OCI-LY1 (cell line): ENCODE measurements around the gene NKAIN4.

Source experiments
- H2AFZ ChIP-seq: fragments of 200-600 bp; sonication (generic), shearing (Covaris generic); 2 replicates; pipeline ENCODE4 v1.6.0; 2014; ENCODE audit warnings: antibody characterized with exemption, mild to moderate bottlenecking, low read length
- H3F3A ChIP-seq: fragments of 200-600 bp; sonication (generic), shearing (Covaris generic); 2 replicates; pipeline ENCODE4 v1.6.0; 2014; ENCODE audit warnings: mild to moderate bottlenecking, antibody characterized with exemption, low read length, moderate library complexity; ENCODE audit not compliant: insufficient read depth
- H3K27ac ChIP-seq: fragments of 200-600 bp; sonication (generic); 2 replicates; pipeline ENCODE4 v1.5.1; 2014; ENCODE audit warnings: low read length, mixed run types, mild to moderate bottlenecking, low read depth; ENCODE audit not compliant: poor library complexity, severe bottlenecking
- H3K27me3 ChIP-seq: fragments of 200-600 bp; sonication (generic); 2 replicates; pipeline ENCODE4 v1.6.0; 2014; ENCODE audit warnings: antibody characterized with exemption, mild to moderate bottlenecking, low read length, moderate library complexity; ENCODE audit not compliant: insufficient read depth
- H3K36me3 ChIP-seq: fragments of 200-600 bp; sonication (generic); 2 replicates; pipeline ENCODE4 v1.6.1; 2014; ENCODE audit warnings: mild to moderate bottlenecking, antibody characterized with exemption, low read length, moderate library complexity, mixed read lengths; ENCODE audit not compliant: insufficient read depth
- H3K4me1 ChIP-seq: fragments of 200-600 bp; sonication (generic); 2 replicates; pipeline ENCODE4 v1.5.1; 2014; ENCODE audit warnings: mild to moderate bottlenecking, low read length, moderate library complexity; ENCODE audit not compliant: insufficient read depth, severe bottlenecking
- H3K4me2 ChIP-seq: fragments of 200-600 bp; sonication (generic), shearing (Covaris generic); 2 replicates; pipeline ENCODE4 v1.6.1; 2014; ENCODE audit warnings: low read length
- H3K4me3 ChIP-seq: fragments of 200-600 bp; sonication (generic); 2 replicates; pipeline ENCODE4 v1.5.1; 2014; ENCODE audit warnings: low read length, low read depth, mild to moderate bottlenecking, mixed read lengths; ENCODE audit not compliant: poor library complexity, severe bottlenecking
- H3K79me2 ChIP-seq: fragments of 200-600 bp; shearing (Covaris generic); 2 replicates; pipeline ENCODE4 v1.6.1; 2016; ENCODE audit warnings: mixed run types, low read length, mixed read lengths; ENCODE audit not compliant: insufficient read depth
- H3K9ac ChIP-seq: fragments of 200-600 bp; sonication (generic), shearing (Covaris generic); 2 replicates; pipeline ENCODE4 v1.6.1; 2014; ENCODE audit warnings: mild to moderate bottlenecking, low read length, mixed read lengths
- H3K9me2 ChIP-seq: fragments of 200-600 bp; sonication (generic), shearing (Covaris generic); 2 replicates; pipeline ENCODE4 v1.6.1; 2014; ENCODE audit warnings: low read depth, mild to moderate bottlenecking, low read length, mixed read lengths
- H3K9me3 ChIP-seq: fragments of 200-600 bp; shearing (Covaris generic); 2 replicates; pipeline ENCODE4 v1.6.1; 2014; ENCODE audit warnings: low read length, mixed read lengths
- H4K20me1 ChIP-seq: fragments of 200-600 bp; sonication (generic), shearing (Covaris generic); 2 replicates; pipeline ENCODE4 v1.6.0; 2016; ENCODE audit warnings: mild to moderate bottlenecking, low read length; ENCODE audit not compliant: insufficient read depth
- EZH2 ChIP-seq: fragments of 200-600 bp; sonication (generic), shearing (Covaris generic); IDR thresholded peaks from 2 replicates; pipeline ENCODE4 v1.8.0; 2017; ENCODE audit warnings: borderline replicate concordance, mixed run types, mild to moderate bottlenecking, antibody characterized with exemption, low read length, moderate library complexity, mixed read lengths
- TF ChIP-seq, protein P1 (sequence below): fragments of 200-600 bp; sonication (generic), shearing (Covaris generic); IDR thresholded peaks from 2 replicates; pipeline ENCODE4 v1.5.1; 2017; ENCODE audit warnings: mild to moderate bottlenecking, antibody characterized with exemption, low read length, moderate library complexity, mixed read lengths

The NKAIN4 gene

GRCh38 chr20:63265891-63266515 is 11.7 kb upstream of the NKAIN4 start:
- Histone ChIP-seq H2AFZ (no peak overlapping the region), H3K9me2 (no peaks in the 10 kb centered on the region), H3K27me3 (0 out of 2 replicates have a peak, but pooled peaks cover 4% of the 10 kb centered on the region), H3K79me2 (no peaks in the 10 kb centered on the region), H3F3A (no peaks in the 10 kb centered on the region), H3K36me3 (no peaks in the 10 kb centered on the region), H3K27ac (no peak overlapping the region), H3K4me2 (no peak overlapping the region), H3K4me1 (no peaks in the 10 kb centered on the region), H3K4me3 (no peak overlapping the region), H3K9me3 (no peaks in the 10 kb centered on the region), H3K9ac (no peak overlapping the region), H4K20me1 (no peaks in the 10 kb centered on the region)
- TF ChIP-seq, protein P1, sequence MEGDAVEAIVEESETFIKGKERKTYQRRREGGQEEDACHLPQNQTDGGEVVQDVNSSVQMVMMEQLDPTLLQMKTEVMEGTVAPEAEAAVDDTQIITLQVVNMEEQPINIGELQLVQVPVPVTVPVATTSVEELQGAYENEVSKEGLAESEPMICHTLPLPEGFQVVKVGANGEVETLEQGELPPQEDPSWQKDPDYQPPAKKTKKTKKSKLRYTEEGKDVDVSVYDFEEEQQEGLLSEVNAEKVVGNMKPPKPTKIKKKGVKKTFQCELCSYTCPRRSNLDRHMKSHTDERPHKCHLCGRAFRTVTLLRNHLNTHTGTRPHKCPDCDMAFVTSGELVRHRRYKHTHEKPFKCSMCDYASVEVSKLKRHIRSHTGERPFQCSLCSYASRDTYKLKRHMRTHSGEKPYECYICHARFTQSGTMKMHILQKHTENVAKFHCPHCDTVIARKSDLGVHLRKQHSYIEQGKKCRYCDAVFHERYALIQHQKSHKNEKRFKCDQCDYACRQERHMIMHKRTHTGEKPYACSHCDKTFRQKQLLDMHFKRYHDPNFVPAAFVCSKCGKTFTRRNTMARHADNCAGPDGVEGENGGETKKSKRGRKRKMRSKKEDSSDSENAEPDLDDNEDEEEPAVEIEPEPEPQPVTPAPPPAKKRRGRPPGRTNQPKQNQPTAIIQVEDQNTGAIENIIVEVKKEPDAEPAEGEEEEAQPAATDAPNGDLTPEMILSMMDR: no peak
- no peak for TF ChIP-seq EZH2

GRCh38 chr20:63264519-63264918 is 10.3 kb upstream of the NKAIN4 start:
- Histone ChIP-seq H3K9me2 (no peaks in the 10 kb centered on the region), H2AFZ (no peak overlapping the region), H3K27ac (no peak overlapping the region), H3K4me1 (no peaks in the 10 kb centered on the region), H3K9ac (no peak overlapping the region), H3K27me3 (0 out of 2 replicates have a peak, but pooled peaks cover 4% of the 10 kb centered on the region), H3K4me3 (no peak overlapping the region), H4K20me1 (no peaks in the 10 kb centered on the region), H3K4me2 (no peak overlapping the region), H3F3A (no peaks in the 10 kb centered on the region), H3K79me2 (no peaks in the 10 kb centered on the region), H3K9me3 (no peaks in the 10 kb centered on the region), H3K36me3 (no peaks in the 10 kb centered on the region)
- TF ChIP-seq, protein P1: no peak
- no peak for TF ChIP-seq EZH2

DNA sequence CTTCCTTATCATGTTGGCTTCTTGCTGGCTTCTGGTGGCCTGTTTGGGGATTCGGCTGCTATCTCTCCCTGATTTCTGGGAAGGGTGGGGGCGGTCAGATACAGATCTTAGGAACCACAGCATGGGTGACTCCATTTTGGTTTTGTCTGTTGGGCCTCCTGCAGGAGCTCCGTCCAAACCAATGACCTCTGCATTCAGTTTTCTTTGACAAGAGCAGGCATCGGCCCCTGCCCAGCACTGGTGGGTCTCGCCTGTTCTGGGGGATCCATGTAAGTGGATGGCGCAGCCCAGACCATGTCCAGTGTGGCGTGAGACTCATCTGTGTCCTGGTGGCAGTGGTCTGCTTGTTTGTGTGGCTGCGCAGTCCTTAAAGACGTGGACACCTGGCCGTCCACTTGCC is 9.7 kb upstream of the NKAIN4 start:
- no peak overlapping the region for H3K4me2 ChIP-seq
- H3K9me2 ChIP-seq: no peaks in the 10 kb centered on the region
- H3K4me3 ChIP-seq: no peak overlapping the region
- no peaks in the 10 kb centered on the region for H3K4me1 ChIP-seq
- no peak for TF ChIP-seq EZH2
- TF ChIP-seq, protein P1: no peak
- H3K36me3 ChIP-seq: no peaks in the 10 kb centered on the region
- no peaks in the 10 kb centered on the region for H3K79me2 ChIP-seq
- H4K20me1 ChIP-seq: no peaks in the 10 kb centered on the region
- H3F3A ChIP-seq: no peaks in the 10 kb centered on the region
- no peak overlapping the region for H2AFZ ChIP-seq
- H3K27ac ChIP-seq: no peak overlapping the region
- H3K9me3 ChIP-seq: no peaks in the 10 kb centered on the region
- H3K9ac ChIP-seq: no peak overlapping the region
- H3K27me3 ChIP-seq: 0 out of 2 replicates have a peak, but pooled peaks cover 4% of the 10 kb centered on the region
